ENCODE data around the gene ATXN7L3B.

DNA sequence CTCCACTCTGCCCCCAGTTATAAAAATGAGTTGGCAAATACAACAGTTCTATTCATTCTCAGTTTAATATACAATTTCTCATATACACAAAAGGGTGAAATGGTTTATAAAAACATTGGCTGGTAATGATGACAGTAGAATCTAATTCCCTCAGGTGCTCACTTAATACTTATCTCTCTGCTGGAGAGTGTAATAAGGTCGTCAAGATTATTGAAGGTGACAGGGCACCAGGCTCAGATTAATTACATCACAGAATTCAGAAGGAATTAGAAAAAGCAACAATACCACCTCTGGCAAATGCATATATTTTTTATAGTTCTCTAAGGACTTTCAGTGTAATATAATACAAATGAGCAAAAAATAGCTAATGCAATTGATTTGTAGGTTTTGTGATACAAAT lies 42.3 kb downstream of the ATXN7L3B start:
- TF ChIP-seq, protein P1, sequence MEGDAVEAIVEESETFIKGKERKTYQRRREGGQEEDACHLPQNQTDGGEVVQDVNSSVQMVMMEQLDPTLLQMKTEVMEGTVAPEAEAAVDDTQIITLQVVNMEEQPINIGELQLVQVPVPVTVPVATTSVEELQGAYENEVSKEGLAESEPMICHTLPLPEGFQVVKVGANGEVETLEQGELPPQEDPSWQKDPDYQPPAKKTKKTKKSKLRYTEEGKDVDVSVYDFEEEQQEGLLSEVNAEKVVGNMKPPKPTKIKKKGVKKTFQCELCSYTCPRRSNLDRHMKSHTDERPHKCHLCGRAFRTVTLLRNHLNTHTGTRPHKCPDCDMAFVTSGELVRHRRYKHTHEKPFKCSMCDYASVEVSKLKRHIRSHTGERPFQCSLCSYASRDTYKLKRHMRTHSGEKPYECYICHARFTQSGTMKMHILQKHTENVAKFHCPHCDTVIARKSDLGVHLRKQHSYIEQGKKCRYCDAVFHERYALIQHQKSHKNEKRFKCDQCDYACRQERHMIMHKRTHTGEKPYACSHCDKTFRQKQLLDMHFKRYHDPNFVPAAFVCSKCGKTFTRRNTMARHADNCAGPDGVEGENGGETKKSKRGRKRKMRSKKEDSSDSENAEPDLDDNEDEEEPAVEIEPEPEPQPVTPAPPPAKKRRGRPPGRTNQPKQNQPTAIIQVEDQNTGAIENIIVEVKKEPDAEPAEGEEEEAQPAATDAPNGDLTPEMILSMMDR (conservative IDR thresholded peaks at IDR 0.05) = no peak
- TF ChIP-seq ZFX (IDR thresholded peaks at IDR 0.05) = no peak
